Erythroblast (primary cell): ENCODE results near the gene HBM.
"Not testable (repeated sequence)": the region's sequence is repeated elsewhere in the genome, so short reads cannot be mapped to it uniquely, and the experiment has no call there.

Experiments
- GATA1 ChIP-seq: IDR thresholded peaks from 2 replicates; pipeline ENCODE4 v1.6.1; 2011; ENCODE audit warnings: low read depth, mild to moderate bottlenecking, control low read depth, low read length, moderate library complexity
- POLR2A ChIP-seq: IDR thresholded peaks from 2 replicates; pipeline ENCODE4 v1.6.1; 2011; ENCODE audit warnings: mild to moderate bottlenecking, low read length

DNA sequence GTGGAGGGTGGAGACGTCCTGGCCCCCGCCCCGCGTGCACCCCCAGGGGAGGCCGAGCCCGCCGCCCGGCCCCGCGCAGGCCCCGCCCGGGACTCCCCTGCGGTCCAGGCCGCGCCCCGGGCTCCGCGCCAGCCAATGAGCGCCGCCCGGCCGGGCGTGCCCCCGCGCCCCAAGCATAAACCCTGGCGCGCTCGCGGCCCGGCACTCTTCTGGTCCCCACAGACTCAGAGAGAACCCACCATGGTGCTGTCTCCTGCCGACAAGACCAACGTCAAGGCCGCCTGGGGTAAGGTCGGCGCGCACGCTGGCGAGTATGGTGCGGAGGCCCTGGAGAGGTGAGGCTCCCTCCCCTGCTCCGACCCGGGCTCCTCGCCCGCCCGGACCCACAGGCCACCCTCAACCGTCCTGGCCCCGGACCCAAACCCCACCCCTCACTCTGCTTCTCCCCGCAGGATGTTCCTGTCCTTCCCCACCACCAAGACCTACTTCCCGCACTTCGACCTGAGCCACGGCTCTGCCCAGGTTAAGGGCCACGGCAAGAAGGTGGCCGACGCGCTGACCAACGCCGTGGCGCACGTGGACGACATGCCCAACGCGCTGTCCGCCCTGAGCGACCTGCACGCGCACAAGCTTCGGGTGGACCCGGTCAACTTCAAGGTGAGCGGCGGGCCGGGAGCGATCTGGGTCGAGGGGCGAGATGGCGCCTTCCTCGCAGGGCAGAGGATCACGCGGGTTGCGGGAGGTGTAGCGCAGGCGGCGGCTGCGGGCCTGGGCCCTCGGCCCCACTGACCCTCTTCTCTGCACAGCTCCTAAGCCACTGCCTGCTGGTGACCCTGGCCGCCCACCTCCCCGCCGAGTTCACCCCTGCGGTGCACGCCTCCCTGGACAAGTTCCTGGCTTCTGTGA is 11.0 kb downstream of the HBM start, which contains the start of gene HBA1:
- peak; percentile 74 for TF ChIP-seq POLR2A
- not testable (repeated sequence) for TF ChIP-seq GATA1
